Measurements from ENCODE around the gene RNF213.

The RNF213 gene

GRCh38 chr17:80260791-80261158 is at the start of gene RNF213:
TSS of gene RNF213 (plus strand) at chr17:80260852. CDS start at chr17:80263682, 2,830 bp downstream.
- TF ChIP-seq GATA2 (IDR thresholded peaks at IDR 0.05; ENCODE audit: low read depth, low read length) (no peak), GATA3 (IDR thresholded peaks at IDR 0.05; ENCODE audit: low read depth, low read length) (no peak)

GRCh38 chr17:80212109-80212508 is 48.5 kb upstream of the RNF213 start:
- no peak for TF ChIP-seq GATA2 (IDR thresholded peaks at IDR 0.05; ENCODE audit: low read depth, low read length)
- no peak for TF ChIP-seq GATA3 (IDR thresholded peaks at IDR 0.05; ENCODE audit: low read depth, low read length)

- TF ChIP-seq GATA3 (IDR thresholded peaks at IDR 0.05; ENCODE audit: low read depth, low read length) (no peak), GATA2 (IDR thresholded peaks at IDR 0.05; ENCODE audit: low read depth, low read length) (no peak)
These were observed 48.1 kb upstream of the RNF213 start for GRCh38 chr17:80212511-80212910.

GRCh38 chr17:80212962-80213642 is 47.5 kb upstream of the RNF213 start:
- TF ChIP-seq GATA3 (IDR thresholded peaks at IDR 0.05; ENCODE audit: low read depth, low read length) (no peak), GATA2 (IDR thresholded peaks at IDR 0.05; ENCODE audit: low read depth, low read length) (no peak)

- TF ChIP-seq GATA3 (IDR thresholded peaks at IDR 0.05; ENCODE audit: low read depth, low read length), result no peak
- no peak for TF ChIP-seq GATA2 (IDR thresholded peaks at IDR 0.05; ENCODE audit: low read depth, low read length)
These were observed 47.0 kb upstream of the RNF213 start for GRCh38 chr17:80213643-80213975.

GRCh38 chr17:80214012-80214877 is 46.4 kb upstream of the RNF213 start:
- TF ChIP-seq GATA3 (IDR thresholded peaks at IDR 0.05; ENCODE audit: low read depth, low read length) (no peak), GATA2 (IDR thresholded peaks at IDR 0.05; ENCODE audit: low read depth, low read length) (no peak)

- TF ChIP-seq GATA2 (IDR thresholded peaks at IDR 0.05; ENCODE audit: low read depth, low read length) (no peak), GATA3 (IDR thresholded peaks at IDR 0.05; ENCODE audit: low read depth, low read length) (no peak)
These were observed 45.8 kb upstream of the RNF213 start for GRCh38 chr17:80214878-80215210.

GRCh38 chr17:80216473-80217456 is 43.9 kb upstream of the RNF213 start:
- TF ChIP-seq GATA3 (IDR thresholded peaks at IDR 0.05; ENCODE audit: low read depth, low read length) (no peak), GATA2 (IDR thresholded peaks at IDR 0.05; ENCODE audit: low read depth, low read length) (no peak)

- no peak for TF ChIP-seq GATA2 (IDR thresholded peaks at IDR 0.05; ENCODE audit: low read depth, low read length)
- no peak for TF ChIP-seq GATA3 (IDR thresholded peaks at IDR 0.05; ENCODE audit: low read depth, low read length)
These were observed 42.8 kb upstream of the RNF213 start for GRCh38 chr17:80217703-80218362.

GRCh38 chr17:80218391-80218790 is 42.3 kb upstream of the RNF213 start:
- no peak for TF ChIP-seq GATA3 (IDR thresholded peaks at IDR 0.05; ENCODE audit: low read depth, low read length)
- no peak for TF ChIP-seq GATA2 (IDR thresholded peaks at IDR 0.05; ENCODE audit: low read depth, low read length)

GRCh38 chr17:80219013-80219762 is 41.5 kb upstream of the RNF213 start:
- TF ChIP-seq GATA3 (IDR thresholded peaks at IDR 0.05; ENCODE audit: low read depth, low read length) (no peak), GATA2 (IDR thresholded peaks at IDR 0.05; ENCODE audit: low read depth, low read length) (no peak)

- TF ChIP-seq GATA2 (IDR thresholded peaks at IDR 0.05; ENCODE audit: low read depth, low read length), result no peak
These were observed 40.9 kb upstream of the RNF213 start for GRCh38 chr17:80219763-80220053.

GRCh38 chr17:80220054-80220735 is 40.5 kb upstream of the RNF213 start, which contains the start of the genes SGSH and SLC26A11:
TSS of gene SGSH (minus strand) at chr17:80220333. CDS start at chr17:80220313, 20 bp downstream.
TSS of gene SLC26A11 (plus strand) at chr17:80220427. CDS start at chr17:80221561, 1,134 bp downstream.
- TF ChIP-seq GATA2 (IDR thresholded peaks at IDR 0.05; ENCODE audit: low read depth, low read length) (no peak), GATA3 (IDR thresholded peaks at IDR 0.05; ENCODE audit: low read depth, low read length) (no peak)
